HEK293 (cell line): ENCODE results near the gene DCAF5.

Experiments
- GLI4 ChIP-seq: fragments of 450-650 bp; formaldehyde crosslinking; IDR thresholded peaks from 2 replicates; pipeline ENCODE4 v1.5.1; 2016; ENCODE audit warnings: missing biosample characterization, missing genetic modification characterization
- HOXA7 ChIP-seq: sonication (generic); formaldehyde crosslinking; IDR thresholded peaks from 2 replicates; pipeline ENCODE4 v1.8.1; 2022; ENCODE audit warnings: missing genetic modification reagents, borderline replicate concordance
- KLF16 ChIP-seq: fragments of 450-650 bp; formaldehyde crosslinking; IDR thresholded peaks from 2 replicates; pipeline ENCODE4 v1.5.1; 2017; ENCODE audit warnings: missing biosample characterization, missing genetic modification characterization
- SP3 ChIP-seq: fragments of 450-650 bp; formaldehyde crosslinking; IDR thresholded peaks from 2 replicates; pipeline ENCODE4 v1.5.1; 2016; ENCODE audit warnings: missing biosample characterization, missing genetic modification characterization
- ZBTB21 ChIP-seq: fragments of 450-650 bp; formaldehyde crosslinking; IDR thresholded peaks from 2 replicates; pipeline ENCODE4 v1.5.1; 2017; ENCODE audit warnings: missing biosample characterization, missing genetic modification characterization
- ZFP69B ChIP-seq: fragments of 450-650 bp; formaldehyde crosslinking; IDR thresholded peaks from 2 replicates; pipeline ENCODE4 v1.5.1; 2016; ENCODE audit warnings: missing biosample characterization, missing genetic modification characterization
- ZNF146 ChIP-seq: fragments of 450-650 bp; formaldehyde crosslinking; IDR thresholded peaks from 2 replicates; pipeline ENCODE4 v1.5.1; 2016; ENCODE audit warnings: missing biosample characterization, missing genetic modification characterization
- ZNF24 ChIP-seq: fragments of 450-650 bp; formaldehyde crosslinking; IDR thresholded peaks from 2 replicates; pipeline ENCODE4 v1.5.1; 2016; ENCODE audit warnings: missing biosample characterization, missing genetic modification characterization
- ZNF366 ChIP-seq: fragments of 450-650 bp; formaldehyde crosslinking; conservative IDR thresholded peaks from 2 replicates; pipeline ENCODE4 v1.5.1; 2016; ENCODE audit warnings: missing biosample characterization, missing genetic modification characterization
- ZNF558 ChIP-seq: fragments of 450-650 bp; formaldehyde crosslinking; IDR thresholded peaks from 2 replicates; pipeline ENCODE4 v1.5.1; 2016; ENCODE audit warnings: missing biosample characterization, missing genetic modification characterization
- ZNF596 ChIP-seq: fragments of 450-650 bp; IDR thresholded peaks from 2 replicates; pipeline ENCODE4 v1.5.0; 2018; ENCODE audit warnings: missing biosample characterization, mild to moderate bottlenecking, missing genetic modification characterization, moderate library complexity
- TF ChIP-seq, protein P1 (sequence below): fragments of 450-650 bp; formaldehyde crosslinking; IDR thresholded peaks from 2 replicates; pipeline ENCODE4 v1.5.1; 2016; ENCODE audit warnings: missing biosample characterization, missing genetic modification characterization
- TF ChIP-seq, protein P2 (sequence below): fragments of 450-650 bp; formaldehyde crosslinking; IDR thresholded peaks from 2 replicates; pipeline ENCODE4 v1.5.1; 2016; ENCODE audit warnings: missing biosample characterization, missing genetic modification characterization
- TF ChIP-seq, protein P3 (sequence below): fragments of 450-650 bp; formaldehyde crosslinking; IDR thresholded peaks from 2 replicates; pipeline ENCODE4 v1.5.1; 2016; ENCODE audit warnings: missing biosample characterization, missing genetic modification characterization, low read depth

DNA sequence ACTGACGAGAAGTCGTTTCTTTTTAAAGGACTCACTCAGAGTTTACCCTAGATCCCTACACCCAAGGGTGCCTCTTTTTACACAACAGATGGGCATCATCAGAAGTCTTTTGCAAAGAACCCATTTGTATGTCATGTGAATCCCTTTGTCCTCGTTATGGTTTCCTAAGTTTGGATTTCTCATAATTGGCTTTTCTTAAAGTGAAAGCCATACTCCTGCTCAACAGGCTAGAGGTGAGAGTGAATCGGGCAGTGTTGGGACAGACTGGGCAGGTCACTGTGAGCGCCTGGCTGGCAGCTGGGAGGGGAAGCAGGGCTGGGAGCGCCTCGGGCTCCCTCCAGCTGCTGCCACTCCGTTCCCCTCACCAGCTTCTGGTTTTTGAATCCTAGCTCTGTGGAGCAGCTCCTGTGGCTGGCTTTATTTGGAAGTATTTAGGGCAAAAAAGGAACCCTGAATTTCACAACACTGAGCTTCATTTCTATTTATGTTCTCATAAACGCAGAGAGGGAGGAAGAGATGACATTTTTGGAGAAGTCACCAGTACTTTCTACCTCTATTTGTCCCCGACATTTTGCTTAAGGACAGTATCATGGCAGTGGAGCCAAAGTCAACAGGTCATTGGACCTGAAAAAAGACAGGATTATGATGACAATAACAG, 110.0 kb downstream of the DCAF5 start:
- TF ChIP-seq, protein P1, sequence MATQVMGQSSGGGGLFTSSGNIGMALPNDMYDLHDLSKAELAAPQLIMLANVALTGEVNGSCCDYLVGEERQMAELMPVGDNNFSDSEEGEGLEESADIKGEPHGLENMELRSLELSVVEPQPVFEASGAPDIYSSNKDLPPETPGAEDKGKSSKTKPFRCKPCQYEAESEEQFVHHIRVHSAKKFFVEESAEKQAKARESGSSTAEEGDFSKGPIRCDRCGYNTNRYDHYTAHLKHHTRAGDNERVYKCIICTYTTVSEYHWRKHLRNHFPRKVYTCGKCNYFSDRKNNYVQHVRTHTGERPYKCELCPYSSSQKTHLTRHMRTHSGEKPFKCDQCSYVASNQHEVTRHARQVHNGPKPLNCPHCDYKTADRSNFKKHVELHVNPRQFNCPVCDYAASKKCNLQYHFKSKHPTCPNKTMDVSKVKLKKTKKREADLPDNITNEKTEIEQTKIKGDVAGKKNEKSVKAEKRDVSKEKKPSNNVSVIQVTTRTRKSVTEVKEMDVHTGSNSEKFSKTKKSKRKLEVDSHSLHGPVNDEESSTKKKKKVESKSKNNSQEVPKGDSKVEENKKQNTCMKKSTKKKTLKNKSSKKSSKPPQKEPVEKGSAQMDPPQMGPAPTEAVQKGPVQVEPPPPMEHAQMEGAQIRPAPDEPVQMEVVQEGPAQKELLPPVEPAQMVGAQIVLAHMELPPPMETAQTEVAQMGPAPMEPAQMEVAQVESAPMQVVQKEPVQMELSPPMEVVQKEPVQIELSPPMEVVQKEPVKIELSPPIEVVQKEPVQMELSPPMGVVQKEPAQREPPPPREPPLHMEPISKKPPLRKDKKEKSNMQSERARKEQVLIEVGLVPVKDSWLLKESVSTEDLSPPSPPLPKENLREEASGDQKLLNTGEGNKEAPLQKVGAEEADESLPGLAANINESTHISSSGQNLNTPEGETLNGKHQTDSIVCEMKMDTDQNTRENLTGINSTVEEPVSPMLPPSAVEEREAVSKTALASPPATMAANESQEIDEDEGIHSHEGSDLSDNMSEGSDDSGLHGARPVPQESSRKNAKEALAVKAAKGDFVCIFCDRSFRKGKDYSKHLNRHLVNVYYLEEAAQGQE: no peak
- TF ChIP-seq ZNF596 (tag by site-specific recombination) (no peak), HOXA7 (CRISPR knock-in tag) (no peak), ZNF558 (no peak), ZNF146 (tag by site-specific recombination) (no peak), ZFP69B (tag by site-specific recombination) (no peak), GLI4 (tag by site-specific recombination) (no peak), KLF16 (tag by site-specific recombination) (no peak), ZNF366 (tag by site-specific recombination) (no peak), ZNF24 (tag by site-specific recombination) (no peak), ZBTB21 (no peak), SP3 (tag by site-specific recombination) (no peak)
- TF ChIP-seq, protein P2, sequence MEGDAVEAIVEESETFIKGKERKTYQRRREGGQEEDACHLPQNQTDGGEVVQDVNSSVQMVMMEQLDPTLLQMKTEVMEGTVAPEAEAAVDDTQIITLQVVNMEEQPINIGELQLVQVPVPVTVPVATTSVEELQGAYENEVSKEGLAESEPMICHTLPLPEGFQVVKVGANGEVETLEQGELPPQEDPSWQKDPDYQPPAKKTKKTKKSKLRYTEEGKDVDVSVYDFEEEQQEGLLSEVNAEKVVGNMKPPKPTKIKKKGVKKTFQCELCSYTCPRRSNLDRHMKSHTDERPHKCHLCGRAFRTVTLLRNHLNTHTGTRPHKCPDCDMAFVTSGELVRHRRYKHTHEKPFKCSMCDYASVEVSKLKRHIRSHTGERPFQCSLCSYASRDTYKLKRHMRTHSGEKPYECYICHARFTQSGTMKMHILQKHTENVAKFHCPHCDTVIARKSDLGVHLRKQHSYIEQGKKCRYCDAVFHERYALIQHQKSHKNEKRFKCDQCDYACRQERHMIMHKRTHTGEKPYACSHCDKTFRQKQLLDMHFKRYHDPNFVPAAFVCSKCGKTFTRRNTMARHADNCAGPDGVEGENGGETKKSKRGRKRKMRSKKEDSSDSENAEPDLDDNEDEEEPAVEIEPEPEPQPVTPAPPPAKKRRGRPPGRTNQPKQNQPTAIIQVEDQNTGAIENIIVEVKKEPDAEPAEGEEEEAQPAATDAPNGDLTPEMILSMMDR (tag by site-specific recombination): no peak
- TF ChIP-seq, protein P3, sequence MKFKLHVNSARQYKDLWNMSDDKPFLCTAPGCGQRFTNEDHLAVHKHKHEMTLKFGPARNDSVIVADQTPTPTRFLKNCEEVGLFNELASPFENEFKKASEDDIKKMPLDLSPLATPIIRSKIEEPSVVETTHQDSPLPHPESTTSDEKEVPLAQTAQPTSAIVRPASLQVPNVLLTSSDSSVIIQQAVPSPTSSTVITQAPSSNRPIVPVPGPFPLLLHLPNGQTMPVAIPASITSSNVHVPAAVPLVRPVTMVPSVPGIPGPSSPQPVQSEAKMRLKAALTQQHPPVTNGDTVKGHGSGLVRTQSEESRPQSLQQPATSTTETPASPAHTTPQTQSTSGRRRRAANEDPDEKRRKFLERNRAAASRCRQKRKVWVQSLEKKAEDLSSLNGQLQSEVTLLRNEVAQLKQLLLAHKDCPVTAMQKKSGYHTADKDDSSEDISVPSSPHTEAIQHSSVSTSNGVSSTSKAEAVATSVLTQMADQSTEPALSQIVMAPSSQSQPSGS (tag by site-specific recombination): no peak
